Caki2 (cell line): ENCODE measurements around the gene NOL11. TPM values are rescaled to one million over a fixed set of nuclear protein-coding genes. Genes with fewer than 3 reads are reported as not detected.

Experiments
- total RNA-seq: library from RNA; depleted of rRNA; stranded (reverse); fragments of >200 nt; shearing (Covaris generic); gene quantifications from 2 replicates; pipeline ENCODE4 v1.2.3, GENCODE V29; 2014; ENCODE audit warnings: low replicate concordance; rRNA removed

NOL11 gene
- total RNA-seq, 1 experiment from 2014 or later: 64.5 TPM

Other genes starting within 250 kb of the NOL11 start
- 7.4 and 29.8 TPM in 2 replicates for gene BPTF, start 107.6 kb downstream of the NOL11 start, total RNA-seq